HepG2 (cell line): Measurements from ENCODE around the gene TTC39C. TPM values are rescaled to one million over a fixed set of nuclear protein-coding genes. Genes with fewer than 3 reads are reported as not detected.

ENCODE experiments used
- BCL6 ChIP-seq: IDR thresholded peaks from 2 replicates; pipeline ENCODE4 v1.6.1; 2016; ENCODE audit warnings: missing genetic modification reagents, missing compliant biosample characterization
- CCAR2 ChIP-seq: fragments of 200-400 bp; formaldehyde crosslinking; optimal IDR thresholded peaks from 2 replicates; pipeline ENCODE3; 2018; ENCODE audit warnings: low read depth, mild to moderate bottlenecking, low read length, moderate library complexity
- CCDC6 ChIP-seq: sonication (generic); formaldehyde crosslinking; IDR thresholded peaks from 2 replicates; pipeline ENCODE4 v1.8.1; 2022; ENCODE audit warnings: mild to moderate bottlenecking, missing genetic modification reagents, moderate library complexity
- GABPA ChIP-seq, 2 experiments: IDR thresholded peaks; 2 replicates each; pipeline ENCODE4 v1.6.1; 2011 to 2016; ENCODE audit warnings: low read depth in 2 of 2, low read length in 1 of 2, missing biosample characterization in 1 of 2, missing genetic modification characterization in 1 of 2
- GABPB1 ChIP-seq: IDR thresholded peaks from 2 replicates; pipeline ENCODE4 v1.6.1; 2016; ENCODE audit warnings: mild to moderate bottlenecking, missing genetic modification reagents, moderate library complexity, missing compliant biosample characterization
- HOXA5 ChIP-seq: sonication (generic); formaldehyde crosslinking; IDR thresholded peaks from 2 replicates; pipeline ENCODE4 v1.4.0; 2020; ENCODE audit warnings: missing genetic modification reagents
- KAT7 ChIP-seq: IDR thresholded peaks from 2 replicates; pipeline ENCODE4 v1.6.1; 2018; ENCODE audit warnings: borderline replicate concordance, missing compliant biosample characterization
- KDM1A ChIP-seq: IDR thresholded peaks from 2 replicates; pipeline ENCODE4 v1.6.1; 2016; ENCODE audit warnings: missing compliant biosample characterization
- KDM3A ChIP-seq: IDR thresholded peaks from 2 replicates; pipeline ENCODE4 v1.6.1; 2018; ENCODE audit warnings: low read depth, missing compliant biosample characterization
- KLF11 ChIP-seq: IDR thresholded peaks from 2 replicates; pipeline ENCODE4 v1.6.1; 2016; ENCODE audit warnings: missing compliant biosample characterization
- LCORL ChIP-seq, 2 experiments: fragments of 450-650 bp in 1 of 2; sonication (generic) in 1 of 2; formaldehyde crosslinking in 1 of 2; IDR thresholded peaks; 2 replicates each; pipeline versions ENCODE4 v1.5.0 to v1.6.1; 2017 to 2020; ENCODE audit warnings: antibody characterized with exemption in 1 of 2, missing genetic modification reagents in 1 of 2
- NCOA1 ChIP-seq: sonication (generic); formaldehyde crosslinking; IDR thresholded peaks from 2 replicates; pipeline ENCODE4 v1.9.0; 2021; ENCODE audit warnings: missing genetic modification reagents
- NFKBIZ ChIP-seq: IDR thresholded peaks from 2 replicates; pipeline ENCODE4 v1.6.1; 2018; ENCODE audit warnings: missing genetic modification reagents, missing compliant biosample characterization
- PITX1 ChIP-seq: sonication (generic); formaldehyde crosslinking; IDR thresholded peaks from 2 replicates; pipeline ENCODE4 v1.5.1; 2020; ENCODE audit warnings: mild to moderate bottlenecking, missing genetic modification reagents
- REPIN1 ChIP-seq: sonication (generic); formaldehyde crosslinking; IDR thresholded peaks from 2 replicates; pipeline ENCODE4 v1.8.0; 2022; ENCODE audit warnings: missing genetic modification reagents, low read depth, mild to moderate bottlenecking, borderline replicate concordance
- SMARCE1 ChIP-seq: fragments of 450-650 bp; IDR thresholded peaks from 2 replicates; pipeline ENCODE4 v1.6.1; 2017; ENCODE audit warnings: borderline replicate concordance
- STAG1 ChIP-seq: sonication (generic); formaldehyde crosslinking; IDR thresholded peaks from 2 replicates; pipeline ENCODE4 v1.4.0; 2020; ENCODE audit warnings: missing genetic modification reagents
- ZBTB38 ChIP-seq: sonication (generic); formaldehyde crosslinking; IDR thresholded peaks from 2 replicates; pipeline ENCODE4 v1.5.1; 2020; ENCODE audit warnings: mild to moderate bottlenecking, missing genetic modification reagents
- ZNF577 ChIP-seq: sonication (generic); formaldehyde crosslinking; IDR thresholded peaks from 2 replicates; pipeline ENCODE4 v1.4.0; 2020; ENCODE audit warnings: mild to moderate bottlenecking, low read depth, missing genetic modification reagents, borderline replicate concordance
- ZSCAN21 ChIP-seq: sonication (generic); formaldehyde crosslinking; IDR thresholded peaks from 2 replicates; pipeline ENCODE4 v1.8.0; 2022; ENCODE audit warnings: mild to moderate bottlenecking, missing genetic modification reagents, moderate library complexity, borderline replicate concordance
- ZSCAN25 ChIP-seq: sonication (generic); formaldehyde crosslinking; IDR thresholded peaks from 2 replicates; pipeline ENCODE4 v1.8.0; 2022; ENCODE audit warnings: mild to moderate bottlenecking, missing genetic modification reagents
- polyA plus RNA-seq, 8 experiments: library from polyadenylated mRNA; depleted of rRNA in 3 of 8; stranded (reverse) in 7 of 8; unstranded in 1 of 8; fragments of >200 nt; fragmentation: Illumina TruSeq in 4 of 8; extraction: Trizol in 4 of 8; gene quantifications; 2 replicates each; pipeline versions ENCODE4 v1.2.1 to v1.2.3, GENCODE V29; 2011 to 2016; ENCODE audit warnings: low read depth in 4 of 8, missing spikeins in 1 of 8, mixed read lengths in 1 of 8; ENCODE audit not compliant: insufficient read depth in 1 of 8
- total RNA-seq, 5 experiments: library from RNA; depleted of rRNA; stranded (reverse); fragments of >200 nt; fragmentation: Illumina TruSeq; extraction: Trizol; gene quantifications; 2 replicates each; pipeline ENCODE4 v1.2.3, GENCODE V29; 2016; ENCODE audit warnings: low read depth in 1 of 5
- TF ChIP-seq, protein P1 (sequence below): sonication (generic); formaldehyde crosslinking; IDR thresholded peaks from 2 replicates; pipeline ENCODE4 v1.8.0; 2023; ENCODE audit warnings: mild to moderate bottlenecking, missing genetic modification reagents
- TF ChIP-seq, protein P2 (sequence below): sonication (generic); formaldehyde crosslinking; conservative IDR thresholded peaks from 2 replicates; pipeline ENCODE4 v1.8.0; 2022; ENCODE audit warnings: low read depth, missing genetic modification reagents
- TF ChIP-seq, protein P3 (sequence below): IDR thresholded peaks from 2 replicates; pipeline ENCODE4 v1.6.1; 2016; ENCODE audit warnings: control low read depth
- TF ChIP-seq, protein P4 (sequence below): sonication (generic); formaldehyde crosslinking; IDR thresholded peaks from 2 replicates; pipeline ENCODE4 v1.8.0; 2022; ENCODE audit warnings: mild to moderate bottlenecking, missing genetic modification reagents, moderate library complexity

Gene TTC39C
- total and polyA plus RNA-seq, 2 of the 13 experiments (the other 11 are each of a cell fraction or from before 2014, with no cell fraction given) = 19.1 to 25.9 TPM

DNA sequence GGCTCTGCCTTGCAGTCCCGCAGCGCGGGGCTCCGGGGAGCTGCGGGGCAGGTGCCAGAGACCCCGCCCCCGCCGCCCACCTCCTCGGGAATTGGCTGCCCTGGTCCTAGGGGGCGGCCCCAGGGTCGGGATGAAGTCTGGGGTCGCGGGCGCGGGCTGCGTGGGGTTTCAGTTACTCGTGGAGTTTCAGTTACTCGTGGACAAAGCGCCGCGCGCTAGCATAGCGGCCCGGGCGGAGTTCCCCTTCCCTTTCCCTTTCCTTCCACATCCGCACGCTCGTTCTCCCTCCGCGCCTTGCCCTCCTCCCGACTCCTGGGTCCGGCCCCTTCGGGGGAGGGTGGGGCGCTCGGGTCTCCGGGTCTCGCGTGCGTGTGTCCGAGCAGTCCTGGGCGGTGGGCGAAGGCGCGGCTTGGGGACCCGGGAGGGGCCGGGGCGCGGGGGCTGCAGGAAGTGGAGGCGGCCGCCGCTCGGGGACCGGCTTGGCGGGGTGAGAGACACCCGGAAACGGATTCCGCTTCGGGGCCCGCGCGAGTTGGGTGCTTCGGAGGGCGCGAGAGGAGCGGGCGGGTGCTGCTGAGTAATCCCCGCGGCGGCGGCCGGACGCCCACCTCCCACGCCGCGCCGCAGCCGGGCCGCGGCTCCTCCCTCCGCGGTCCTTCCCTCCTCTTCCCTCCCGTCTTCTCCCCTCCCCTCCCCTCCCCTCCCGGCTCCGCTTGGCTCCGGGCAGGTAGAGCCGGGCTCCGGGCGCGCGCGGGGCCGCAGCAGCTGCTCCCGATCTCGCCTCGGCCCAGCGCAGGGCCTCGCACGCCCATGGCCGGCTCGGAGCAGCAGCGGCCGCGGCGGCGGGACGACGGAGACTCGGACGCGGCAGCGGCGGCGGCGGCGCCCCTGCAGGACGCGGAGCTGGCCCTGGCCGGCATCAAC, at the start of gene TTC39C (continued):
- TF ChIP-seq, protein P1, sequence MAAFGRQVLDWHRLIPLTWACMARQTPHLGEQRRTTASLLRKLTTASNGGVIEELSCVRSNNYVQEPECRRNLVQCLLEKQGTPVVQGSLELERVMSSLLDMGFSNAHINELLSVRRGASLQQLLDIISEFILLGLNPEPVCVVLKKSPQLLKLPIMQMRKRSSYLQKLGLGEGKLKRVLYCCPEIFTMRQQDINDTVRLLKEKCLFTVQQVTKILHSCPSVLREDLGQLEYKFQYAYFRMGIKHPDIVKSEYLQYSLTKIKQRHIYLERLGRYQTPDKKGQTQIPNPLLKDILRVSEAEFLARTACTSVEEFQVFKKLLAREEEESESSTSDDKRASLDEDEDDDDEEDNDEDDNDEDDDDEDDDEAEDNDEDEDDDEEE (CRISPR knock-in tag) = no peak
- peak; percentile 27; the same call in 1 of the 2 replicates for TF ChIP-seq KAT7 (CRISPR knock-in tag)
- TF ChIP-seq, protein P2, sequence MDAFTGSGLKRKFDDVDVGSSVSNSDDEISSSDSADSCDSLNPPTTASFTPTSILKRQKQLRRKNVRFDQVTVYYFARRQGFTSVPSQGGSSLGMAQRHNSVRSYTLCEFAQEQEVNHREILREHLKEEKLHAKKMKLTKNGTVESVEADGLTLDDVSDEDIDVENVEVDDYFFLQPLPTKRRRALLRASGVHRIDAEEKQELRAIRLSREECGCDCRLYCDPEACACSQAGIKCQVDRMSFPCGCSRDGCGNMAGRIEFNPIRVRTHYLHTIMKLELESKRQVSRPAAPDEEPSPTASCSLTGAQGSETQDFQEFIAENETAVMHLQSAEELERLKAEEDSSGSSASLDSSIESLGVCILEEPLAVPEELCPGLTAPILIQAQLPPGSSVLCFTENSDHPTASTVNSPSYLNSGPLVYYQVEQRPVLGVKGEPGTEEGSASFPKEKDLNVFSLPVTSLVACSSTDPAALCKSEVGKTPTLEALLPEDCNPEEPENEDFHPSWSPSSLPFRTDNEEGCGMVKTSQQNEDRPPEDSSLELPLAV (CRISPR knock-in tag) = no peak
- TF ChIP-seq CCDC6 (CRISPR knock-in tag) = no peak; the same call in 1 of the 2 replicates
- no peak for TF ChIP-seq ZSCAN21
- no peak; the same call in 1 of the 2 replicates for TF ChIP-seq KDM3A
- TF ChIP-seq CCAR2 = no peak
- TF ChIP-seq HOXA5 (CRISPR knock-in tag) = no peak
- no peak for TF ChIP-seq ZBTB38 (CRISPR knock-in tag)
- TF ChIP-seq BCL6 (CRISPR knock-in tag) = 0 out of 2 replicates have a peak, but pooled peaks have one; percentile 5
- TF ChIP-seq NFKBIZ = no peak
- no peak for TF ChIP-seq PITX1 (CRISPR knock-in tag)
- TF ChIP-seq, protein P3, sequence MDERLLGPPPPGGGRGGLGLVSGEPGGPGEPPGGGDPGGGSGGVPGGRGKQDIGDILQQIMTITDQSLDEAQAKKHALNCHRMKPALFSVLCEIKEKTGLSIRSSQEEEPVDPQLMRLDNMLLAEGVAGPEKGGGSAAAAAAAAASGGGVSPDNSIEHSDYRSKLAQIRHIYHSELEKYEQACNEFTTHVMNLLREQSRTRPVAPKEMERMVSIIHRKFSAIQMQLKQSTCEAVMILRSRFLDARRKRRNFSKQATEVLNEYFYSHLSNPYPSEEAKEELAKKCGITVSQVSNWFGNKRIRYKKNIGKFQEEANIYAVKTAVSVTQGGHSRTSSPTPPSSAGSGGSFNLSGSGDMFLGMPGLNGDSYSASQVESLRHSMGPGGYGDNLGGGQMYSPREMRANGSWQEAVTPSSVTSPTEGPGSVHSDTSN (CRISPR knock-in tag) = no peak
- TF ChIP-seq ZNF577 = no peak
- no peak for TF ChIP-seq NCOA1
- TF ChIP-seq GABPB1 (CRISPR knock-in tag) = peak; percentile 65; the same call in 1 of the 2 replicates
- TF ChIP-seq, protein P4, sequence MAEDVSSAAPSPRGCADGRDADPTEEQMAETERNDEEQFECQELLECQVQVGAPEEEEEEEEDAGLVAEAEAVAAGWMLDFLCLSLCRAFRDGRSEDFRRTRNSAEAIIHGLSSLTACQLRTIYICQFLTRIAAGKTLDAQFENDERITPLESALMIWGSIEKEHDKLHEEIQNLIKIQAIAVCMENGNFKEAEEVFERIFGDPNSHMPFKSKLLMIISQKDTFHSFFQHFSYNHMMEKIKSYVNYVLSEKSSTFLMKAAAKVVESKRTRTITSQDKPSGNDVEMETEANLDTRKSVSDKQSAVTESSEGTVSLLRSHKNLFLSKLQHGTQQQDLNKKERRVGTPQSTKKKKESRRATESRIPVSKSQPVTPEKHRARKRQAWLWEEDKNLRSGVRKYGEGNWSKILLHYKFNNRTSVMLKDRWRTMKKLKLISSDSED = no peak
- TF ChIP-seq GABPA (IDR thresholded peaks at IDR 0.05; ENCODE audit: low read depth, low read length) = peak; percentile 33; the same call in 1 of the 2 replicates
- TF ChIP-seq GABPA (CRISPR knock-in tag; IDR thresholded peaks at IDR 0.05; ENCODE audit: low read depth) = no peak
- no peak for TF ChIP-seq KLF11
- no peak for TF ChIP-seq KDM1A (CRISPR knock-in tag)
- TF ChIP-seq STAG1 (CRISPR knock-in tag) = no peak
- TF ChIP-seq REPIN1 (CRISPR knock-in tag) = peak; percentile 28; the same call in 1 of the 2 replicates
- peak; percentile 91 for TF ChIP-seq ZSCAN25 (CRISPR knock-in tag)
- TF ChIP-seq LCORL (IDR thresholded peaks at IDR 0.05) = no peak
- TF ChIP-seq LCORL (CRISPR knock-in tag; IDR thresholded peaks at IDR 0.05) = no peak
- no peak for TF ChIP-seq SMARCE1
